HCT116 (cell line): ENCODE results near the gene SLC25A25. TPM values are rescaled to one million over a fixed set of nuclear protein-coding genes. Genes with fewer than 3 reads are reported as not detected.

Experiments used
- ATAC-seq: fragments of 200-7000 bp; cut with Tn5 transposase; 2 replicates; pipeline ENCODE4 v1.9.1; 2020; ENCODE audit warnings: mild to moderate bottlenecking, moderate library complexity
- BruUV-seq: library from RNA; stranded (reverse); fragments of 400-500 nt; replicated peaks from 2 replicates; lab custom pipeline; 2021; lab: Mats Ljungman, UMichigan
- CTCF ChIA-PET: fragments of 300-600 bp; sonication (Branson Sonifier 250); formaldehyde crosslinking; loops from one replicate; lab custom pipeline; 2021; ENCODE audit warnings: antibody characterized with exemption; lab: Charles Lee
- POLR2A ChIA-PET: fragments of 300-600, 350-600 bp; sonication (Branson Sonifier 250); formaldehyde crosslinking; loops from one replicate; lab custom pipeline; 2021; ENCODE audit warnings: antibody characterized with exemption; lab: Charles Lee
- RAD21 ChIA-PET, 2 experiments: fragments of 300-600 bp; sonication (Branson Sonifier 250); formaldehyde crosslinking; loops; one replicate each; lab custom pipeline; 2023; ENCODE audit warnings: low total read pairs in 2 of 2; ENCODE audit not compliant: uncharacterized antibody in 2 of 2, unreplicated experiment in 2 of 2, low non-redundant PET in 1 of 2; lab: Charles Lee
- DNase-seq: peaks from one replicate; pipeline ENCODE4 v3.0.0-alpha.2; 2010; ENCODE audit warnings: low read depth, low spot score
- H2AFZ ChIP-seq: fragments of 200-600 bp; shearing (Covaris generic), sonication (generic); 2 replicates; pipeline ENCODE4 v1.6.1; 2017; ENCODE audit warnings: low read depth, mixed run types, mixed read lengths, antibody characterized with exemption, low read length; ENCODE audit not compliant: poor library complexity, severe bottlenecking
- H3K27ac ChIP-seq: 2 replicates; pipeline ENCODE4 v1.5.1; 2012; ENCODE audit warnings: low read depth, low read length
- H3K27me3 ChIP-seq: fragments of 200-600 bp; sonication (generic); 2 replicates; pipeline ENCODE4 v1.6.1; 2016; ENCODE audit warnings: mixed run types, low read length, mixed read lengths; ENCODE audit not compliant: insufficient read depth
- H3K36me3 ChIP-seq, 2 experiments: fragments of 200-500 bp in 1 of 2; fragments of 200-600 bp in 1 of 2; sonication (Bioruptor generic) in 1 of 2; sonication (generic) in 1 of 2; 2 replicates each; pipeline versions ENCODE4 v1.5.1 to v1.6.1; 2014 to 2016; ENCODE audit warnings: low read length in 2 of 2, inconsistent platforms in 1 of 2, mixed read lengths in 1 of 2, mixed run types in 1 of 2; ENCODE audit not compliant: insufficient read depth in 2 of 2, control insufficient read depth in 1 of 2
- H3K4me1 ChIP-seq, 2 experiments: fragments of 200-600 bp in 1 of 2; sonication (generic) in 1 of 2; 2 replicates each; pipeline versions ENCODE4 v1.5.1 to v1.6.1; 2012 to 2017; ENCODE audit warnings: low read length in 2 of 2, inconsistent platforms in 1 of 2, mild to moderate bottlenecking in 1 of 2, mixed read lengths in 1 of 2, mixed run types in 1 of 2, moderate library complexity in 1 of 2; ENCODE audit not compliant: insufficient read depth in 2 of 2, control insufficient read depth in 1 of 2
- H3K4me2 ChIP-seq: fragments of 200-600 bp; sonication (generic); 2 replicates; pipeline ENCODE4 v1.6.1; 2017; ENCODE audit warnings: mixed run types, low read length, mixed read lengths
- H3K4me3 ChIP-seq, 2 experiments: fragments of 200-600 bp in 1 of 2; sonication (generic) in 1 of 2; replicated peaks in 1 of 2; 2 replicates each; pipeline ENCODE4 v1.5.1; 2011 to 2016; ENCODE audit warnings: low read length in 2 of 2, control low read depth in 1 of 2, low read depth in 1 of 2, mild to moderate bottlenecking in 1 of 2, mixed read lengths in 1 of 2, mixed run types in 1 of 2
- H3K79me2 ChIP-seq: fragments of 200-600 bp; sonication (generic); 2 replicates; pipeline ENCODE4 v1.6.1; 2017; ENCODE audit warnings: mild to moderate bottlenecking, mixed run types, low read length, moderate library complexity, mixed read lengths; ENCODE audit not compliant: insufficient read depth
- H3K9ac ChIP-seq: fragments of 200-600 bp; sonication (generic); 2 replicates; pipeline ENCODE4 v1.6.1; 2016; ENCODE audit warnings: low read length, mixed read lengths
- H3K9me2 ChIP-seq: fragments of 200-600 bp; sonication (generic), shearing (Covaris generic); 2 replicates; pipeline ENCODE4 v1.6.1; 2017; ENCODE audit warnings: mixed run types, mild to moderate bottlenecking, moderate library complexity; ENCODE audit not compliant: insufficient read depth
- H3K9me3 ChIP-seq, 2 experiments: fragments of 200-500 bp in 1 of 2; fragments of 200-600 bp in 1 of 2; sonication (Bioruptor generic) in 1 of 2; sonication (generic) in 1 of 2; 2 replicates each; pipeline ENCODE4 v1.6.1; 2014 to 2017; ENCODE audit warnings: low read length in 2 of 2, mixed read lengths in 2 of 2, inconsistent platforms in 1 of 2, low read depth in 1 of 2, mild to moderate bottlenecking in 1 of 2, mixed run types in 1 of 2, moderate library complexity in 1 of 2; ENCODE audit not compliant: control insufficient read depth in 1 of 2, insufficient read depth in 1 of 2
- H4K20me1 ChIP-seq: fragments of 200-600 bp; sonication (generic), shearing (Covaris generic); 2 replicates; pipeline ENCODE4 v1.6.1; 2017; ENCODE audit warnings: mixed run types, mild to moderate bottlenecking, moderate library complexity; ENCODE audit not compliant: insufficient read depth
- CBX3 ChIP-seq: IDR thresholded peaks from 2 replicates; pipeline ENCODE4 v1.6.1; 2012; ENCODE audit warnings: low read depth
- CEBPB ChIP-seq: IDR thresholded peaks from 2 replicates; pipeline ENCODE4 v1.6.1; 2012; ENCODE audit warnings: low read depth
- EGR1 ChIP-seq: IDR thresholded peaks from 2 replicates; pipeline ENCODE4 v1.6.1; 2012; ENCODE audit warnings: low read depth
- EZH2 ChIP-seq: fragments of 200-600 bp; sonication (generic); IDR thresholded peaks from 2 replicates; pipeline ENCODE4 v1.6.1; 2017; ENCODE audit warnings: antibody characterized with exemption, mixed run types
- EZH2phosphoT487 ChIP-seq: fragments of 200-600 bp; IDR thresholded peaks from 2 replicates; pipeline ENCODE4 v1.6.1; 2018; ENCODE audit warnings: antibody characterized with exemption, borderline replicate concordance
- JUND ChIP-seq: IDR thresholded peaks from 2 replicates; pipeline ENCODE4 v1.6.1; 2012
- POLR2A ChIP-seq: IDR thresholded peaks from 2 replicates; pipeline ENCODE4 v1.7.0; 2011; ENCODE audit warnings: borderline replicate concordance; ENCODE audit not compliant: insufficient read depth, insufficient read length; ENCODE audit errors: extremely low read depth
- POLR2AphosphoS5 ChIP-seq: IDR thresholded peaks from 2 replicates; pipeline ENCODE4 v1.6.1; 2011; ENCODE audit warnings: mild to moderate bottlenecking, low read depth, low read length, moderate library complexity
- SP1 ChIP-seq: IDR thresholded peaks from 2 replicates; pipeline ENCODE4 v1.6.1; 2012; ENCODE audit warnings: low read depth
- TCF7L2 ChIP-seq: IDR thresholded peaks from 2 replicates; pipeline ENCODE4 v1.7.0; 2011; ENCODE audit warnings: borderline replicate concordance, inconsistent platforms; ENCODE audit not compliant: insufficient read depth, insufficient read length; ENCODE audit errors: extremely low read depth
- YY1 ChIP-seq: IDR thresholded peaks from 2 replicates; pipeline ENCODE4 v1.6.1; 2011; ENCODE audit warnings: low read length, low read depth, moderate library complexity, mild to moderate bottlenecking; ENCODE audit not compliant: insufficient replicate concordance; ENCODE audit errors: extremely low read depth
- intact Hi-C: fragments of 100-400 bp; cut with micrococcal nuclease; formaldehyde crosslinking; loops from 2 replicates; pipeline ENCODE4 v1.10.0; 2022
- total RNA-seq: library from RNA; stranded (reverse); gene quantifications from one replicate; pipeline ENCODE4 v1.2.1, GENCODE V29; 2021; ENCODE audit not compliant: unreplicated experiment
- TF ChIP-seq, protein P1 (sequence below): IDR thresholded peaks from 2 replicates; pipeline ENCODE4 v1.6.1; 2012
- TF ChIP-seq, protein P2 (sequence below): IDR thresholded peaks from 2 replicates; pipeline ENCODE4 v1.6.1; 2012; ENCODE audit warnings: low read depth
- TF ChIP-seq, protein P3 (sequence below): IDR thresholded peaks from 2 replicates; pipeline ENCODE4 v1.6.1; 2011; ENCODE audit warnings: mild to moderate bottlenecking, low read length, moderate library complexity; ENCODE audit not compliant: insufficient replicate concordance; ENCODE audit errors: extremely low read depth

Gene SLC25A25
- total RNA-seq, 1 experiment from 2014 or later = 15.3 TPM

GRCh38 chr9:128101231-128101661, 33.2 kb downstream of the SLC25A25 start:
- no peak overlapping the region for H3K9ac ChIP-seq
- no TSS peak for BruUV-seq
- RAD21 ChIA-PET = no interaction called here
- H3K4me2 ChIP-seq = no peak overlapping the region
- H2AFZ ChIP-seq = no peak overlapping the region
- no peaks in the 10 kb centered on the region for H3K9me3 ChIP-seq
- intact Hi-C loops = no loop called here
- DNase-seq = no peak
- no peaks in the 10 kb centered on the region for H3K9me2 ChIP-seq
- peaks cover 11 to 25% of the 10 kb centered on the region in 2 experiments for H3K36me3 ChIP-seq
- H3K27ac ChIP-seq = no peak overlapping the region
- no peak for ATAC-seq
- CTCF ChIA-PET = no interaction called here
- no peaks in the 10 kb centered on the region; the same call in 1 of the 2 replicates for H4K20me1 ChIP-seq
- TF ChIP-seq SP1 = no peak
- TF ChIP-seq, protein P1, sequence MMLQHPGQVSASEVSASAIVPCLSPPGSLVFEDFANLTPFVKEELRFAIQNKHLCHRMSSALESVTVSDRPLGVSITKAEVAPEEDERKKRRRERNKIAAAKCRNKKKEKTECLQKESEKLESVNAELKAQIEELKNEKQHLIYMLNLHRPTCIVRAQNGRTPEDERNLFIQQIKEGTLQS = no peak
- TF ChIP-seq, protein P2, sequence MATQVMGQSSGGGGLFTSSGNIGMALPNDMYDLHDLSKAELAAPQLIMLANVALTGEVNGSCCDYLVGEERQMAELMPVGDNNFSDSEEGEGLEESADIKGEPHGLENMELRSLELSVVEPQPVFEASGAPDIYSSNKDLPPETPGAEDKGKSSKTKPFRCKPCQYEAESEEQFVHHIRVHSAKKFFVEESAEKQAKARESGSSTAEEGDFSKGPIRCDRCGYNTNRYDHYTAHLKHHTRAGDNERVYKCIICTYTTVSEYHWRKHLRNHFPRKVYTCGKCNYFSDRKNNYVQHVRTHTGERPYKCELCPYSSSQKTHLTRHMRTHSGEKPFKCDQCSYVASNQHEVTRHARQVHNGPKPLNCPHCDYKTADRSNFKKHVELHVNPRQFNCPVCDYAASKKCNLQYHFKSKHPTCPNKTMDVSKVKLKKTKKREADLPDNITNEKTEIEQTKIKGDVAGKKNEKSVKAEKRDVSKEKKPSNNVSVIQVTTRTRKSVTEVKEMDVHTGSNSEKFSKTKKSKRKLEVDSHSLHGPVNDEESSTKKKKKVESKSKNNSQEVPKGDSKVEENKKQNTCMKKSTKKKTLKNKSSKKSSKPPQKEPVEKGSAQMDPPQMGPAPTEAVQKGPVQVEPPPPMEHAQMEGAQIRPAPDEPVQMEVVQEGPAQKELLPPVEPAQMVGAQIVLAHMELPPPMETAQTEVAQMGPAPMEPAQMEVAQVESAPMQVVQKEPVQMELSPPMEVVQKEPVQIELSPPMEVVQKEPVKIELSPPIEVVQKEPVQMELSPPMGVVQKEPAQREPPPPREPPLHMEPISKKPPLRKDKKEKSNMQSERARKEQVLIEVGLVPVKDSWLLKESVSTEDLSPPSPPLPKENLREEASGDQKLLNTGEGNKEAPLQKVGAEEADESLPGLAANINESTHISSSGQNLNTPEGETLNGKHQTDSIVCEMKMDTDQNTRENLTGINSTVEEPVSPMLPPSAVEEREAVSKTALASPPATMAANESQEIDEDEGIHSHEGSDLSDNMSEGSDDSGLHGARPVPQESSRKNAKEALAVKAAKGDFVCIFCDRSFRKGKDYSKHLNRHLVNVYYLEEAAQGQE = no peak
- no peak for TF ChIP-seq EGR1
- TF ChIP-seq YY1 = no peak
- TF ChIP-seq CBX3 = no peak
- TF ChIP-seq POLR2A = no peak
- no peak for TF ChIP-seq JUND
- no peak for TF ChIP-seq POLR2AphosphoS5
- TF ChIP-seq EZH2phosphoT487 = no peak
- TF ChIP-seq, protein P3, sequence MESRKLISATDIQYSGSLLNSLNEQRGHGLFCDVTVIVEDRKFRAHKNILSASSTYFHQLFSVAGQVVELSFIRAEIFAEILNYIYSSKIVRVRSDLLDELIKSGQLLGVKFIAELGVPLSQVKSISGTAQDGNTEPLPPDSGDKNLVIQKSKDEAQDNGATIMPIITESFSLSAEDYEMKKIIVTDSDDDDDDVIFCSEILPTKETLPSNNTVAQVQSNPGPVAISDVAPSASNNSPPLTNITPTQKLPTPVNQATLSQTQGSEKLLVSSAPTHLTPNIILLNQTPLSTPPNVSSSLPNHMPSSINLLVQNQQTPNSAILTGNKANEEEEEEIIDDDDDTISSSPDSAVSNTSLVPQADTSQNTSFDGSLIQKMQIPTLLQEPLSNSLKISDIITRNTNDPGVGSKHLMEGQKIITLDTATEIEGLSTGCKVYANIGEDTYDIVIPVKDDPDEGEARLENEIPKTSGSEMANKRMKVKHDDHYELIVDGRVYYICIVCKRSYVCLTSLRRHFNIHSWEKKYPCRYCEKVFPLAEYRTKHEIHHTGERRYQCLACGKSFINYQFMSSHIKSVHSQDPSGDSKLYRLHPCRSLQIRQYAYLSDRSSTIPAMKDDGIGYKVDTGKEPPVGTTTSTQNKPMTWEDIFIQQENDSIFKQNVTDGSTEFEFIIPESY = no peak
- no peak for TF ChIP-seq EZH2
- no peak for TF ChIP-seq CEBPB
- TF ChIP-seq TCF7L2 = no peak
- TF ChIP-seq, all 23 proteins: peak for 0
- Histone ChIP-seq H3K27me3 (no peaks in the 10 kb centered on the region), H3K4me1 (peaks cover 17 to 35% of the 10 kb centered on the region in 2 experiments), H3K4me3 (no peak overlapping the region), H3K79me2 (peaks cover 51% of the 10 kb centered on the region)
- POLR2A ChIA-PET = no interaction called here
